ENCODE measurements around the gene PDXP.

- TF ChIP-seq, protein P1, sequence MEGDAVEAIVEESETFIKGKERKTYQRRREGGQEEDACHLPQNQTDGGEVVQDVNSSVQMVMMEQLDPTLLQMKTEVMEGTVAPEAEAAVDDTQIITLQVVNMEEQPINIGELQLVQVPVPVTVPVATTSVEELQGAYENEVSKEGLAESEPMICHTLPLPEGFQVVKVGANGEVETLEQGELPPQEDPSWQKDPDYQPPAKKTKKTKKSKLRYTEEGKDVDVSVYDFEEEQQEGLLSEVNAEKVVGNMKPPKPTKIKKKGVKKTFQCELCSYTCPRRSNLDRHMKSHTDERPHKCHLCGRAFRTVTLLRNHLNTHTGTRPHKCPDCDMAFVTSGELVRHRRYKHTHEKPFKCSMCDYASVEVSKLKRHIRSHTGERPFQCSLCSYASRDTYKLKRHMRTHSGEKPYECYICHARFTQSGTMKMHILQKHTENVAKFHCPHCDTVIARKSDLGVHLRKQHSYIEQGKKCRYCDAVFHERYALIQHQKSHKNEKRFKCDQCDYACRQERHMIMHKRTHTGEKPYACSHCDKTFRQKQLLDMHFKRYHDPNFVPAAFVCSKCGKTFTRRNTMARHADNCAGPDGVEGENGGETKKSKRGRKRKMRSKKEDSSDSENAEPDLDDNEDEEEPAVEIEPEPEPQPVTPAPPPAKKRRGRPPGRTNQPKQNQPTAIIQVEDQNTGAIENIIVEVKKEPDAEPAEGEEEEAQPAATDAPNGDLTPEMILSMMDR (conservative IDR thresholded peaks at IDR 0.05; ENCODE audit: low read depth, low read length), result no peak
- TF ChIP-seq EZH2 (IDR thresholded peaks at IDR 0.05; ENCODE audit: low read length, unreplicated experiment), result no peak
Measured at GRCh38 chr22:37711490-37711889, 53.0 kb downstream of the PDXP start.

All from PC-3 (cell line).